ENCODE measurements around the gene SURF1.
"Not testable (repeated sequence)": the region's sequence is repeated elsewhere in the genome, so short reads cannot be mapped to it uniquely, and the experiment has no call there.

SURF1 gene

DNA sequence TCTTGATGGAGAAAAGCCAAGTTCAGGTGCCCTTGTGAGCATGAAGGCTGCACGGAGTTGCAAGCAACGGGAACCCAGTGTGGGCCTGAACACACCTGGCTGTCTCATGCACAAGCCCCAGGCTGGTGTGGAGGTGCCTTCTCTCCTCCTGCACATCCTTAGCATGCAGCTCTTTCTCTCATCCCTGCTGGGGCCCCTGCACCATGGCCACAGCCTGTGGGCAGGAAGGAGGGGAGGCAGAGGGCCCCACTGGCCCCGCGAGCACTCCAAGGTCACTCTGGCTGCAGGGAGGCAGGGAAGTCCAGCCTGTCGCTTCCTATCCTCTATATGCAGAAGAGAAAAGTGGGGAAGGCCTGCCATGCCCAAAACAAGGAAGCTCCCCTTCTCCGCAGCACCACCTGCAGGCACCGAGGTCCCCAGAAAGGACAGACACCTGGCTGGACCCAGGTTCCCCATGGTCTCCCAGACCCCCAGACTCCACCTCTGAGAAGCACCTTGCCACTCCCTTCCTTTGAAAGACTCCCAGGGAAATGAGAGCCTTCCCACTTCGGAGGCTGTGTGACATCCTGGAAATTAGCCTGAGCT is 38.5 kb upstream of the SURF1 start:
- Histone ChIP-seq H2AFZ (ENCODE audit: low read depth, low read length, severe bottlenecking) (no peak overlapping the region), H3K27me3 (ENCODE audit: low read length) (no peaks in the 10 kb centered on the region), H3K36me3 (ENCODE audit: low read length) (no peaks in the 10 kb centered on the region), H3K9me2 (replicated peaks; ENCODE audit: insufficient read depth, low read length) (no peaks in the 10 kb centered on the region), H3K9ac (ENCODE audit: low read length) (no peak overlapping the region), H3K79me2 (ENCODE audit: insufficient read depth, low read length) (no peaks in the 10 kb centered on the region), H3F3A (ENCODE audit: insufficient read depth) (no peaks in the 10 kb centered on the region), H3K4me2 (ENCODE audit: low read depth, low read length, poor library complexity, severe bottlenecking) (no peak overlapping the region), H4K20me1 (ENCODE audit: low read depth, low read length) (no peaks in the 10 kb centered on the region), H3K9me3 (ENCODE audit: insufficient read depth, low read length) (no peaks in the 10 kb centered on the region), H3K27ac (ENCODE audit: low read depth, low read length) (no peak overlapping the region), H3K4me3 (ENCODE audit: insufficient read depth, low read length, poor library complexity, severe bottlenecking) (no peak overlapping the region)
- no peak for TF ChIP-seq EZH2phosphoT487 (conservative IDR thresholded peaks at IDR 0.05; ENCODE audit: low read length)
- TF ChIP-seq, protein P1, sequence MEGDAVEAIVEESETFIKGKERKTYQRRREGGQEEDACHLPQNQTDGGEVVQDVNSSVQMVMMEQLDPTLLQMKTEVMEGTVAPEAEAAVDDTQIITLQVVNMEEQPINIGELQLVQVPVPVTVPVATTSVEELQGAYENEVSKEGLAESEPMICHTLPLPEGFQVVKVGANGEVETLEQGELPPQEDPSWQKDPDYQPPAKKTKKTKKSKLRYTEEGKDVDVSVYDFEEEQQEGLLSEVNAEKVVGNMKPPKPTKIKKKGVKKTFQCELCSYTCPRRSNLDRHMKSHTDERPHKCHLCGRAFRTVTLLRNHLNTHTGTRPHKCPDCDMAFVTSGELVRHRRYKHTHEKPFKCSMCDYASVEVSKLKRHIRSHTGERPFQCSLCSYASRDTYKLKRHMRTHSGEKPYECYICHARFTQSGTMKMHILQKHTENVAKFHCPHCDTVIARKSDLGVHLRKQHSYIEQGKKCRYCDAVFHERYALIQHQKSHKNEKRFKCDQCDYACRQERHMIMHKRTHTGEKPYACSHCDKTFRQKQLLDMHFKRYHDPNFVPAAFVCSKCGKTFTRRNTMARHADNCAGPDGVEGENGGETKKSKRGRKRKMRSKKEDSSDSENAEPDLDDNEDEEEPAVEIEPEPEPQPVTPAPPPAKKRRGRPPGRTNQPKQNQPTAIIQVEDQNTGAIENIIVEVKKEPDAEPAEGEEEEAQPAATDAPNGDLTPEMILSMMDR (IDR thresholded peaks at IDR 0.05; ENCODE audit: insufficient read depth, low read length, poor library complexity, severe bottlenecking), result no peak

DNA sequence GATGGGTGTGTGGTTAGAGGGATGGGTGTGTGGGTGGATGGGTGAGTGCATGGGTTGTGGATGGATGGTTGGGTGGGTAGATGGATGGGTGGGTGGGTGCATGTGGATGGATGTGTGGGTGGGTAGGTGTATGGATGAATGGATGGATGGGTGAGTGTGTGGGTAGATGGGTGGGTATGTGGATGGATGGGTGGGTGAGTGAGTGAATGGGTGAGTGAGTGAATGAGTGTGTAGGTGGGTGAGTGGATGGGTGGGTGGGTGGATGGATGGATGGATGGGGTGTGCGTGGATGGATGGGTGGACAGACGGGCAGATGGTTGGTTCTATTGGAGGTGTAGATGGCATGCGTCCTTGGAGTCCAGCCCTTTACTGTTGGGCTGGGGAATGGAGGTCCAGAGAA is 37.1 kb upstream of the SURF1 start:
- no peaks in the 10 kb centered on the region for H4K20me1 ChIP-seq (ENCODE audit: low read depth, low read length)
- no peak overlapping the region for H3K9ac ChIP-seq (ENCODE audit: low read length)
- H3K9me3 ChIP-seq (ENCODE audit: insufficient read depth, low read length), result no peaks in the 10 kb centered on the region
- no peaks in the 10 kb centered on the region for H3K36me3 ChIP-seq (ENCODE audit: low read length)
- no peaks in the 10 kb centered on the region for H3K27me3 ChIP-seq (ENCODE audit: low read length)
- no peak overlapping the region for H3K4me2 ChIP-seq (ENCODE audit: low read depth, low read length, poor library complexity, severe bottlenecking)
- H3K9me2 ChIP-seq (replicated peaks; ENCODE audit: insufficient read depth, low read length), result no peaks in the 10 kb centered on the region
- no peak overlapping the region for H3K27ac ChIP-seq (ENCODE audit: low read depth, low read length)
- no peak overlapping the region for H3K4me3 ChIP-seq (ENCODE audit: insufficient read depth, low read length, poor library complexity, severe bottlenecking)
- no peaks in the 10 kb centered on the region for H3K79me2 ChIP-seq (ENCODE audit: insufficient read depth, low read length)
- TF ChIP-seq, protein P1 (IDR thresholded peaks at IDR 0.05; ENCODE audit: insufficient read depth, low read length, poor library complexity, severe bottlenecking), result no peak
- no peak for TF ChIP-seq EZH2phosphoT487 (conservative IDR thresholded peaks at IDR 0.05; ENCODE audit: low read length)
- no peak overlapping the region for H2AFZ ChIP-seq (ENCODE audit: low read depth, low read length, severe bottlenecking)
- H3F3A ChIP-seq (ENCODE audit: insufficient read depth), result no peaks in the 10 kb centered on the region

GRCh38 chr9:133392308-133392707 is 36.0 kb upstream of the SURF1 start:
- H3K4me3 ChIP-seq (ENCODE audit: insufficient read depth, low read length, poor library complexity, severe bottlenecking); H3K9me2 ChIP-seq (replicated peaks; ENCODE audit: insufficient read depth, low read length); H3F3A ChIP-seq (ENCODE audit: insufficient read depth); H3K27ac ChIP-seq (ENCODE audit: low read depth, low read length); H3K9me3 ChIP-seq (ENCODE audit: insufficient read depth, low read length); H3K9ac ChIP-seq (ENCODE audit: low read length); H3K27me3 ChIP-seq (ENCODE audit: low read length); H3K4me2 ChIP-seq (ENCODE audit: low read depth, low read length, poor library complexity, severe bottlenecking); H2AFZ ChIP-seq (ENCODE audit: low read depth, low read length, severe bottlenecking); H3K36me3 ChIP-seq (ENCODE audit: low read length); H3K79me2 ChIP-seq (ENCODE audit: insufficient read depth, low read length); H4K20me1 ChIP-seq (ENCODE audit: low read depth, low read length): not testable (repeated sequence)

DNA sequence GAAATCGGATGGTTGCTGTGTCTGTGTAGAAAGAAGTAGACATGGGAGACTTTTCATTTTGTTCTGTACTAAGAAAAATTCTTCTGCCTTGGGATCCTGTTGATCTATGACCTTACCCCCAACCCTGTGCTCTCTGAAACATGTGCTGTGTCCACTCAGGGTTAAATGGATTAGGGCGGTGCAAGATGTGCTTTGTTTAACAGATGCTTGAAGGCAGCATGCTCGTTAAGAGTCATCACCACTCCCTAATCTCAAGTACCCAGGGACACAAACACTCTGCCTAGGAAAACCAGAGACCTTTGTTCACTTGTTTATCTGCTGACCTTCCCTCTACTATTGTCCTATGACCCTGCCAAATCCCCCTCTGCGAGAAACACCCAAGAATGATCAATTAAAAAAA is 35.2 kb upstream of the SURF1 start:
- H3K9me2 ChIP-seq (replicated peaks; ENCODE audit: insufficient read depth, low read length); H3K79me2 ChIP-seq (ENCODE audit: insufficient read depth, low read length); H3K9me3 ChIP-seq (ENCODE audit: insufficient read depth, low read length); H3K4me2 ChIP-seq (ENCODE audit: low read depth, low read length, poor library complexity, severe bottlenecking); H3K27ac ChIP-seq (ENCODE audit: low read depth, low read length); H3K36me3 ChIP-seq (ENCODE audit: low read length); H3K9ac ChIP-seq (ENCODE audit: low read length); H4K20me1 ChIP-seq (ENCODE audit: low read depth, low read length); H2AFZ ChIP-seq (ENCODE audit: low read depth, low read length, severe bottlenecking); H3F3A ChIP-seq (ENCODE audit: insufficient read depth); H3K4me3 ChIP-seq (ENCODE audit: insufficient read depth, low read length, poor library complexity, severe bottlenecking); H3K27me3 ChIP-seq (ENCODE audit: low read length): not testable (repeated sequence)
